ENCODE measurements around the gene NEK10.

- no peak for TF ChIP-seq TAF1 (IDR thresholded peaks at IDR 0.05; ENCODE audit: control insufficient read depth, extremely low read depth, insufficient read depth, low read length, severe bottlenecking)
- TF ChIP-seq FOXM1 (IDR thresholded peaks at IDR 0.05; ENCODE audit: low read depth) = no peak
- TF ChIP-seq FOXM1 (CRISPR knock-in tag; IDR thresholded peaks at IDR 0.05; ENCODE audit: low read depth) = no peak
- no peak for TF ChIP-seq ATF3 (IDR thresholded peaks at IDR 0.05)
- no peak for TF ChIP-seq ATF3 (CRISPR knock-in tag; conservative IDR thresholded peaks at IDR 0.05)
- no peak for TF ChIP-seq PCBP2 (IDR thresholded peaks at IDR 0.05; ENCODE audit: low read depth, low read length, poor library complexity, severe bottlenecking)
- no peak for TF ChIP-seq NR2C2 (CRISPR knock-in tag; IDR thresholded peaks at IDR 0.05)
- TF ChIP-seq NR2C2 (tag; IDR thresholded peaks at IDR 0.05) = no peak
- TF ChIP-seq, protein P1, sequence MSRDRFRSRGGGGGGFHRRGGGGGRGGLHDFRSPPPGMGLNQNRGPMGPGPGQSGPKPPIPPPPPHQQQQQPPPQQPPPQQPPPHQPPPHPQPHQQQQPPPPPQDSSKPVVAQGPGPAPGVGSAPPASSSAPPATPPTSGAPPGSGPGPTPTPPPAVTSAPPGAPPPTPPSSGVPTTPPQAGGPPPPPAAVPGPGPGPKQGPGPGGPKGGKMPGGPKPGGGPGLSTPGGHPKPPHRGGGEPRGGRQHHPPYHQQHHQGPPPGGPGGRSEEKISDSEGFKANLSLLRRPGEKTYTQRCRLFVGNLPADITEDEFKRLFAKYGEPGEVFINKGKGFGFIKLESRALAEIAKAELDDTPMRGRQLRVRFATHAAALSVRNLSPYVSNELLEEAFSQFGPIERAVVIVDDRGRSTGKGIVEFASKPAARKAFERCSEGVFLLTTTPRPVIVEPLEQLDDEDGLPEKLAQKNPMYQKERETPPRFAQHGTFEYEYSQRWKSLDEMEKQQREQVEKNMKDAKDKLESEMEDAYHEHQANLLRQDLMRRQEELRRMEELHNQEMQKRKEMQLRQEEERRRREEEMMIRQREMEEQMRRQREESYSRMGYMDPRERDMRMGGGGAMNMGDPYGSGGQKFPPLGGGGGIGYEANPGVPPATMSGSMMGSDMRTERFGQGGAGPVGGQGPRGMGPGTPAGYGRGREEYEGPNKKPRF (IDR thresholded peaks at IDR 0.05; ENCODE audit: low read depth, low read length) = no peak
- TF ChIP-seq REST (IDR thresholded peaks at IDR 0.05; ENCODE audit: borderline replicate concordance) = no peak
- no peak for TF ChIP-seq REST (CRISPR knock-in tag; IDR thresholded peaks at IDR 0.05; ENCODE audit: low read depth)
- TF ChIP-seq, protein P2, sequence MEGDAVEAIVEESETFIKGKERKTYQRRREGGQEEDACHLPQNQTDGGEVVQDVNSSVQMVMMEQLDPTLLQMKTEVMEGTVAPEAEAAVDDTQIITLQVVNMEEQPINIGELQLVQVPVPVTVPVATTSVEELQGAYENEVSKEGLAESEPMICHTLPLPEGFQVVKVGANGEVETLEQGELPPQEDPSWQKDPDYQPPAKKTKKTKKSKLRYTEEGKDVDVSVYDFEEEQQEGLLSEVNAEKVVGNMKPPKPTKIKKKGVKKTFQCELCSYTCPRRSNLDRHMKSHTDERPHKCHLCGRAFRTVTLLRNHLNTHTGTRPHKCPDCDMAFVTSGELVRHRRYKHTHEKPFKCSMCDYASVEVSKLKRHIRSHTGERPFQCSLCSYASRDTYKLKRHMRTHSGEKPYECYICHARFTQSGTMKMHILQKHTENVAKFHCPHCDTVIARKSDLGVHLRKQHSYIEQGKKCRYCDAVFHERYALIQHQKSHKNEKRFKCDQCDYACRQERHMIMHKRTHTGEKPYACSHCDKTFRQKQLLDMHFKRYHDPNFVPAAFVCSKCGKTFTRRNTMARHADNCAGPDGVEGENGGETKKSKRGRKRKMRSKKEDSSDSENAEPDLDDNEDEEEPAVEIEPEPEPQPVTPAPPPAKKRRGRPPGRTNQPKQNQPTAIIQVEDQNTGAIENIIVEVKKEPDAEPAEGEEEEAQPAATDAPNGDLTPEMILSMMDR (IDR thresholded peaks at IDR 0.05 in 2 of 3, conservative IDR thresholded peaks at IDR 0.05 in 1 of 3; ENCODE audit: insufficient read depth in 2 of 3, low read depth in 1 of 3, low read length in 3 of 3) = no peak
- no peak for TF ChIP-seq MTA2 (IDR thresholded peaks at IDR 0.05; ENCODE audit: low read depth)
- no peak for TF ChIP-seq BRCA1 (IDR thresholded peaks at IDR 0.05)
- no peak for TF ChIP-seq BRCA1 (CRISPR knock-in tag; IDR thresholded peaks at IDR 0.05)
- no peak for TF ChIP-seq YY1 (IDR thresholded peaks at IDR 0.05; ENCODE audit: borderline replicate concordance in 1 of 3, control insufficient read depth in 1 of 3, extremely low read depth in 1 of 3, insufficient read depth in 3 of 3, insufficient read length in 1 of 3, insufficient replicate concordance in 2 of 3, low read depth in 1 of 3, low read length in 2 of 3)
- no peak for TF ChIP-seq ZZZ3 (IDR thresholded peaks at IDR 0.05)
Measured at GRCh38 chr3:27201492-27201891, 167.7 kb downstream of the NEK10 start.
